ENCODE data around the gene NDUFB5.
"Not testable (repeated sequence)": the region's sequence is repeated elsewhere in the genome, so short reads cannot be mapped to it uniquely, and the experiment has no call there.

The NDUFB5 gene

GRCh38 chr3:179630753-179631451 is 26.3 kb downstream of the NDUFB5 start:
- no peak for DNase-seq (ENCODE audit: low read depth)

GRCh38 chr3:179640469-179640868 is 35.9 kb downstream of the NDUFB5 start:
- DNase-seq (ENCODE audit: low read depth): no peak

- DNase-seq (ENCODE audit: low read depth): no peak
Observed at GRCh38 chr3:179642871-179643270, 38.3 kb downstream of the NDUFB5 start.

GRCh38 chr3:179643837-179644236 is 39.2 kb downstream of the NDUFB5 start:
- not testable (repeated sequence) for DNase-seq (ENCODE audit: low read depth)

- DNase-seq (ENCODE audit: low read depth): no peak
Observed at GRCh38 chr3:179646177-179646576, 41.6 kb downstream of the NDUFB5 start.

- no peak for DNase-seq (ENCODE audit: low read depth)
Observed at GRCh38 chr3:179651687-179652446, 47.3 kb downstream of the NDUFB5 start.

- DNase-seq (ENCODE audit: low read depth): no peak
Observed at GRCh38 chr3:179652447-179653095, 48.0 kb downstream of the NDUFB5 start, which contains the start of gene USP13. TSS of gene USP13 (plus strand) at chr3:179653040. CDS start at chr3:179653226, 186 bp downstream.

- no peak for DNase-seq (ENCODE audit: low read depth)
Observed at GRCh38 chr3:179653096-179653797, 48.7 kb downstream of the NDUFB5 start.

GRCh38 chr3:179655236-179655635 is 50.6 kb downstream of the NDUFB5 start:
- DNase-seq (ENCODE audit: low read depth): no peak

- DNase-seq (ENCODE audit: low read depth): no peak
Observed at GRCh38 chr3:179658606-179659005, 54.0 kb downstream of the NDUFB5 start.

- DNase-seq (ENCODE audit: low read depth): no peak
Observed at GRCh38 chr3:179660872-179661271, 56.3 kb downstream of the NDUFB5 start.

- DNase-seq (ENCODE audit: low read depth): no peak
Observed at GRCh38 chr3:179661777-179662176, 57.2 kb downstream of the NDUFB5 start.

GRCh38 chr3:179663093-179663492 is 58.5 kb downstream of the NDUFB5 start:
- no peak for DNase-seq (ENCODE audit: low read depth)

- DNase-seq (ENCODE audit: low read depth): no peak
Observed at GRCh38 chr3:179666030-179666429, 61.4 kb downstream of the NDUFB5 start.

GRCh38 chr3:179666436-179667035 is 61.9 kb downstream of the NDUFB5 start:
- no peak for DNase-seq (ENCODE audit: low read depth)

- DNase-seq (ENCODE audit: low read depth): no peak
Observed at GRCh38 chr3:179668429-179668828, 63.8 kb downstream of the NDUFB5 start.

- no peak for DNase-seq (ENCODE audit: low read depth)
Observed at GRCh38 chr3:179670311-179670710, 65.7 kb downstream of the NDUFB5 start.

GRCh38 chr3:179671309-179671708 is 66.7 kb downstream of the NDUFB5 start:
- no peak for DNase-seq (ENCODE audit: low read depth)

GRCh38 chr3:179671747-179672242 is 67.2 kb downstream of the NDUFB5 start:
- no peak for DNase-seq (ENCODE audit: low read depth)

GRCh38 chr3:179672918-179673317 is 68.3 kb downstream of the NDUFB5 start:
- DNase-seq (ENCODE audit: low read depth): no peak

- DNase-seq (ENCODE audit: low read depth): no peak
Observed at GRCh38 chr3:179673523-179673922, 68.9 kb downstream of the NDUFB5 start.

GRCh38 chr3:179676081-179676480 is 71.5 kb downstream of the NDUFB5 start:
- no peak for DNase-seq (ENCODE audit: low read depth)

Measured in non-pigmented ciliary epithelial cell (primary cell).